GM19025 (cell line): ENCODE data around the gene CDH4.

Experiments
- ATAC-seq: cut with Tn5 transposase; IDR thresholded peaks from one replicate; pipeline ENCODE4 v1.9.1; 2021; ENCODE audit warnings: mild to moderate bottlenecking, low read depth, moderate library complexity; ENCODE audit not compliant: unreplicated experiment

CDH4 gene

DNA sequence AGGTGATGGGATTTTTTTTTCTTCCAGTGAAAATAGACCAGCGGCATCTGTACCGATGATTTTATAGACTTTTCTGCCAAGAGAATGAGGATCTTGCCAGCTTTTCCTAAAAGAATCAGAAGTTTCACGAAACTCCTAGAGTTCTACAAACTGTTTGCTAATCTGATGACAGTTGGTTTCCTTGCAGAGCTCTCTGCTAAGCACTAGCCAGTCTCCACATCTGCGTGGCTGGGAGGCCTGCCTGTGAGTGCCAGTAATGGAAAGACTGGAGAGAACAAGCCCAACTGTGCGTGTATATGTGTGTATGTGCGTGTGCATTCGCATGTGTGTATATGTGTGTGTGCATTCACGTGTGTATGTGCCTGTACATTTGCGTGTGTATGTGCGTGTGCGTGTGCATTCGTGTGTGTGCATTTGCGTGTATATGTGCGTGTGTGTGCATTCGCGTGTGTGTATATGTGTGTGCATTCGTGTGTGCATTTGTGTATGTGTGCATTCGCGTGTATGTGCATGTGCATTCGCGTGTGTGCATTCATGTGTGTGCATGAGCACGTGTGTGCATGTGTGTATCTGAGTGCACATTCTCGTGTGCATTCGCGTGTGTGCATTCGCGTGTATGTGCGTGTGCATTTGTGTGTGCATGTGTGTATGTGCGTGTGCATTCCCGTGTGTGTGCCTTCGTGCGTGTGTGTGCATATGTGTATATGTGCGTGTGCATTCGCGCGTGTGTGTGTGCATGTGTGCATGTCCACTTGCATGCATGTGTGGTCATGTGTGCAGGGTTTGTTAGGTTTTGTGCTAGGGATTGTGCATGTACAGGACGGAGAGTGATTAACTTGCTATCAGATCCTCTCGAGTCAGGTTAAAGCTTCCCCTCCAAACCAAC lies 434.2 kb downstream of the CDH4 start:
- ATAC-seq, result no peak

- ATAC-seq, result no peak
These were observed 436.4 kb downstream of the CDH4 start for GRCh38 chr20:61688411-61688810.

- no peak for ATAC-seq
These were observed 438.1 kb downstream of the CDH4 start for GRCh38 chr20:61690150-61690549.

GRCh38 chr20:61690993-61691838 lies 439.2 kb downstream of the CDH4 start:
- ATAC-seq, result no peak

GRCh38 chr20:61691978-61692377 lies 439.9 kb downstream of the CDH4 start:
- ATAC-seq, result no peak

GRCh38 chr20:61692479-61692878 lies 440.4 kb downstream of the CDH4 start:
- ATAC-seq, result no peak

DNA sequence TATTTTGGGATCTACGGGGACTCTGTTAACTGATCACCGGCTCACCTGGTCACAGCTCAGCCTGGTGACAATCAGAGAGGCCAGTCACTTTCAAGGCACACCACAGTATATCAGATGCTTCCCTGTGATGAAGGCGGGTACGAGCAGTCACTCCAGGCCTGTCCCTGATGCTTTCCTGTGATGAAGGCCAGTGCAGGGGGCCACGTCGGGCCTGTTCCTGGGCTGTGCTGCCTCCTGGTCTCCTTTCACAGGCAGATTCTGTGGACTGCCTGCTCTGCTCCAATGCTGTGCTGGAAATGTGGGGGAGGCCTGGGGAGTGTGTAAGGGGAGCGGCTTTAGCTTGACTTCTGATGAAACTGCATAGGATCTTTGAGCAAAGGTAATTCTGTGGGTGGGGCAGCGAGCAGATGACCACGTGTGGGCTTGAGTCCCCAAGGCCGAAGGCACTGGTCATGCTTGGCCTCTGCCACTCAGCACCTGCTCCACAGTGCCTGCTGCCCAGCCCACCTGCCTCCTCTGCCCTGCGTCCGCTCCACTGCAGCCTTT lies 441.1 kb downstream of the CDH4 start:
- no peak for ATAC-seq

DNA sequence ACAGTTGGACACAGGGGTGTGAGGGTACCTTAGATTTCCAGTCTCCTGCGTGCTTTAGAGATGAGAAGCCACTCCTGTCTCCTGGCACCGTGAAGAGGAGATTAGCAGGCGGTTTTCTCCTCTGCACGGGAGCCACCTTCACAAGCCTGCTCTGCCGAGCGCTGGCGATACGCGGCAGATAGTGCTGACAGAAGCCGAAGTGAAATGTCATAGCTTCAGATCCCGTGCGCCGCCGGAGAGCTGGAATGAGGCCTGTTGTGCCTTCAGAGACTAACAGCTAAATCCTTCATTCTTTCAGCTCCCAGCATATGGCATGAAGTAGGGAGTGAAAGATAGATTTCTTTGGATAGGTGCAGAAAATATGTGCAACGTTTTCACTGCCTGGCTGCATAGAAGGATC lies 442.6 kb downstream of the CDH4 start:
- ATAC-seq, result no peak

- ATAC-seq, result no peak
These were observed 443.7 kb downstream of the CDH4 start for GRCh38 chr20:61695741-61696140.

DNA sequence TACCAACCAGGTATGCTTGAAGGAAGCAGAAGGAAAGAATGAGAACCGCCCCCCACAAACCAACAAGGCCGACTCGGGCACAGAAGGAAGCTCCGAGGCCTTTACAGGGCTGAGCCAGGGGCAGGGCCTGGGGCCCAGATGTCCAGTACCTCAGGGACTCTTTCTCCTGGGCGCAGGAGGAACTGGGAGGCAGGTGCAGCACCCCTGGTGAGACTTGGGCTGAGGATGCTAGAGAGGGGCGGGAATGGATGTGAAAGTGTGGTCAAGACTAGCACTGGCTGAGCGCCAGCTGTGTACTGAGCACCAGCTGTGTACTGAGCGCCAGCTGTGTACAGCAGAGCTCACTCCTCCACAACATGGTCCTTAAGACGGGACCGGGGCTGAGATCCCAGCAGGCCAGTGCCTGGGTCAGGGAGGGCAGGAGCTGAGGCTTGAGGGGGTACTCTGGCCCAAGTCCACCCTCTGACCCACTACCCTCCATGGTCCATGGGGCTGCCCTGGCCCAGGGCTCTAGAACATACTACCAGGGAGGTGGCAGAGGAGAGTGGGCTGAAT lies 444.2 kb downstream of the CDH4 start:
- ATAC-seq, result no peak

- ATAC-seq, result no peak
These were observed 445.9 kb downstream of the CDH4 start for GRCh38 chr20:61697666-61698597.

DNA sequence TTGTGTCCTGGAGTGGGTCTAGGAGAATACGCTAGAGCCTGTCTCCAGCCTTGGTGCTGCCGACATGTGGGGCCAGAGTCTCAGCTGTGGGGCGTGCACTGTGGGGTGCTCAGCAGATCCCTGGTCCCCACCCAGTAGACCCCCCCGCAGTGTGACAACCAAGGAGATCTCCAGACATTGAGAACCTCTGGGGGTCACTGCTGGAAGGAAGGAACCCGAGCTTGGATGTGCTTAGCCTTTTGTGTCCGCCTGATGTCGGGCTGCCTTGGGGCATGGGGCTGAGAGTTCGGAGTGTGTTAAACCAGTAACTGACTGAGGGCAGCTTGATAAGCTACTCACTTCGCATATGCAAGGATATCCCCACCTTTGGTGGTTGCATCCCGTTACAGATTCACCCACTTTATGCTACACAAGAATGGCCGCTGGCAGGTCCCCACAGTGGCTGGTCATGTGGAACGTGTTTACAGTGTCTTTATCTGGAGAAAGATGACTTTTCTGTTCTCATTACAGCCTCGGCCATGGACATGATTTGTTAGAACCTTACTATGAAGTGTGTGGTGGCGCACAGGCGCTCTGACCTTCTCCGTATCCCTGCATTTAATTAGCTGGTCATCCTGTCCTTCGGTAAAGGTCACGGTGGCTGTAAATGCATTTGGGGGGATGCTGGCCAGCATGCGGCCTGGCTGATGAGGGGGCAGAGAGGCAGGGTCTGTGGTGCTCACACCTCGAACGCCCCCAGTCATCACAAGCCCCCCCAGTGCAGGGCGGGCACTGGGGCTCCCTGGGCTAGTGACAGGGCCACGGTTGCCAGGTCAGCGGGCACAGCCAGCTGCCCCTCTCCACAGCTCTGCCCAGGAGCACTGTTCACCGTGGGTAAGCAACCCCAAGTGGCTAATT lies 446.8 kb downstream of the CDH4 start:
- ATAC-seq, result no peak

DNA sequence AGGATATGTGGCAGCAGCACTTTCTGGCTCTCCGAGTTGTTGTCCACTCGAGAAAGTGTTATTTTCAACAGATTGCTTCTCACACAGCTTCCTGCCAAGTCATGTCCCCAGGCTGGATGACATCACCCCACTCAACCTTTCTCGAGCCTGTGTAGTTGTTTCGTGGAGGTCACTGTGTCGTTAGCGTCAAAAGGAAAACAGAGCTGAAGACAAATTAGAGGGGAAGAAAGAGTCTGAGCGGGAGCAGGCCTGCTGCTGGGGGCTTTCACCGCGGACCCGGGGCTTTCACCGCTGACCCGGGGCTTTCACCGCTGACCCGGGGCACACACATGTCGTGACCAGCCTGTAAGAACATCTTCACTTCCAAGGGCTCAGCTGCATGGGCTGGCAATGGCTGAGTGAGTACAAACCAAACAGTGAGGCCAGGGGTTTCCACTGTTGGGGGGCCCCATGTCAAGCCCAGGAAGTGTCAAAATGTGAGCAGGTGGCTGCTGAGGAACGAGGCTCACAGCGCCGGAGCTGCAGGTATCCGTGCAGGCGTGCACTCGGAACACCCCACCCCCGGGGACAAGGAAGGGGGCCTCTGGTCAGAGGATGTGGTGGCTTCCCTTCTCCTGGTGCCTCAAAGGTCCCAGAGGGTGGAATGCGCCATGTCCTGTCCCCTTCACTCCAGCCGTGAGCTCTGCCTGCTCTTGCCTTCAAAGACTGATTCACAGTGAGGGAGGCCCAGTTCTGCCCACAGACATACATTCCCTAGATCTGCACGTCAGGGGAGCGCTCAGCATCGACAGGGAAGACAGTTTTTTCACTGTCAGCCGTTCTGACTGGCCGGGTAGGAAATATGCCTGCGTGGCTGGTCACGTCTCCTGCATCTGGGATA lies 447.7 kb downstream of the CDH4 start:
- no peak for ATAC-seq

GRCh38 chr20:61700595-61701140 lies 448.6 kb downstream of the CDH4 start:
- no peak for ATAC-seq

- no peak for ATAC-seq
These were observed 449.3 kb downstream of the CDH4 start for GRCh38 chr20:61701401-61701800.

DNA sequence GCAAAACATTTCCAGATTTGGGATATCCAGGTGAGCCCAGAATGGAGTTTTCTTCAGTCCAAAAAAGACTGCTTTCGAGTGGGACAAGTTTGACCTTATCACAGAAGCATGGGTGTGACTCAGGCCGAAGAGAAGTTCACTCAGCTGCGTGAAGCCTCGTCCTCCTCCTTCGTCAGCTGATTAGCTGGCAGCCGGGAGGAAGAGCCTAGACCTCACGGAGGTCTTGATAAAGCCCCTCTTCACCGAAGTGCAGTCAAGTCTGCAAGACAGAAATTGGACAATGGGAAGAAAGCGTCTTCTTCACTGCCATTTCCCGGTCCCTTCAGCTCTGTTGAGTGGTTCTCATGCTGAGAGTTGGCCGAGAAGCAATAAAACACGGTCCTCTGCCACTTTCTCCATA lies 449.7 kb downstream of the CDH4 start:
- ATAC-seq, result no peak

- no peak for ATAC-seq
These were observed 450.2 kb downstream of the CDH4 start for GRCh38 chr20:61702246-61702645.

DNA sequence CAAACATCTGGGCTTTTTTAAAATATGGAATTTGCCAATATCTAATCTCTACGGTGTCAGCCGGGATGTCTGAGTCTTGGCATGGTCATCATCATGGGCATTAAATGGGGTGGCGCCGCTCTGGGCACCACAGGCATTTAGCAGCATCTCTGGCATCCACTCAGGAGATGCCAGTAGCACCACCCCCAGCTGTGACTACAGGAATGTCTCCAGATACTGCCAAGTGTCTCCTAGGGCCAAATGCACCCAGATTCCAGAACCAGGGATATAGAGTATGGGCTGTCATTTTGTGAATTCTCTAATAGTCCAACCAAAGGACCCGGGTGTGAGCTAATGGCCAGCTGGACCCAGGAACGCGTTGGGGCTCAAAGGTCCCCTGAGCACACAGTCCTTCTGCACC lies 452.6 kb downstream of the CDH4 start:
- ATAC-seq, result no peak
